K562 (cell line): ENCODE measurements around the gene RPL10A. TPM values are rescaled to one million over a fixed set of nuclear protein-coding genes. Genes with fewer than 3 reads are reported as not detected.

Source experiments
- ARID2 ChIP-seq: fragments of 450-650 bp; IDR thresholded peaks from 2 replicates; pipeline ENCODE4 v1.6.1; 2017; ENCODE audit warnings: antibody characterized with exemption, mild to moderate bottlenecking
- BRCA1 ChIP-seq, 2 experiments: fragments of 450-650 bp in 1 of 2; sonication (generic) in 1 of 2; formaldehyde crosslinking in 1 of 2; IDR thresholded peaks; 2 replicates each; pipeline versions ENCODE4 v1.5.0 to v1.6.1; 2017 to 2020; ENCODE audit warnings: mild to moderate bottlenecking in 1 of 2, missing genetic modification reagents in 1 of 2
- NCOA6 ChIP-seq: fragments of 450-650 bp; IDR thresholded peaks from 2 replicates; pipeline ENCODE4 v1.6.1; 2017; ENCODE audit warnings: mild to moderate bottlenecking
- NEUROD1 ChIP-seq: fragments of 150-350 bp; IDR thresholded peaks from 2 replicates; pipeline ENCODE4 v1.6.1; 2014; ENCODE audit warnings: borderline replicate concordance, low read length, low read depth; ENCODE audit not compliant: partially characterized antibody
- NR3C1 ChIP-seq: sonication (generic); formaldehyde crosslinking; IDR thresholded peaks from 2 replicates; pipeline ENCODE4 v1.8.1; 2022; ENCODE audit warnings: missing genetic modification reagents
- NR4A1 ChIP-seq, 2 experiments: fragments of 250-450 bp in 1 of 2; fragments of 450-650 bp in 1 of 2; sonication (Bioruptor Pico) in 1 of 2; IDR thresholded peaks; 2 replicates each; pipeline versions ENCODE4 v1.4.0 to v1.6.1; 2016 to 2020; ENCODE audit warnings: mild to moderate bottlenecking in 2 of 2, missing compliant biosample characterization in 1 of 2, missing genetic modification characterization in 1 of 2, moderate library complexity in 1 of 2
- XRCC5 ChIP-seq: fragments of 200-400 bp; formaldehyde crosslinking; IDR thresholded peaks from 2 replicates; pipeline ENCODE4 v1.6.1; 2017; ENCODE audit warnings: low read depth, mild to moderate bottlenecking, low read length
- ZNF316 ChIP-seq: fragments of 450-650 bp; IDR thresholded peaks from 2 replicates; pipeline ENCODE4 v1.6.1; 2016
- ZNF561 ChIP-seq: fragments of 450-650 bp; formaldehyde crosslinking; conservative IDR thresholded peaks from 2 replicates; pipeline ENCODE4 v1.4.0; 2020; ENCODE audit warnings: mild to moderate bottlenecking, moderate library complexity
- ZNF583 ChIP-seq: fragments of 250-450 bp; sonication (Bioruptor Pico); IDR thresholded peaks from 2 replicates; pipeline ENCODE4 v1.4.0; 2020
- polyA plus RNA-seq, 8 experiments: library from polyadenylated mRNA; depleted of rRNA in 4 of 8; stranded (reverse) in 5 of 8; unstranded in 3 of 8; fragments of >200 nt; fragmentation: Nextera tagmentation in 2 of 8; fragmentation: Illumina TruSeq in 1 of 8; extraction: Ambion mirVana in 2 of 8; extraction: Trizol in 1 of 8; gene quantifications; 2 replicates each; pipeline versions ENCODE4 v1.2.1 to v1.2.3, GENCODE V29; 2011 to 2014; ENCODE audit warnings: inconsistent platforms in 1 of 8, missing spikeins in 1 of 8
- total RNA-seq, 7 experiments: library from RNA; depleted of rRNA in 6 of 7; stranded (reverse); fragments of >200 nt in 6 of 7; fragmentation: Illumina TruSeq in 2 of 7; extraction: Trizol in 2 of 7; gene quantifications; 2 replicates each; pipeline versions ENCODE4 v1.2.1 to v1.2.3, GENCODE V29; 2011 to 2021; ENCODE audit warnings: low replicate concordance in 1 of 7
- TF ChIP-seq, protein P1 (sequence below): fragments of 450-650 bp; IDR thresholded peaks from 2 replicates; pipeline ENCODE4 v1.6.1; 2016
- TF ChIP-seq, protein P2 (sequence below): fragments of 250-450 bp; sonication (Bioruptor Pico); IDR thresholded peaks from 2 replicates; pipeline ENCODE4 v1.4.0; 2020; ENCODE audit warnings: mild to moderate bottlenecking, moderate library complexity, borderline replicate concordance
- TF ChIP-seq, protein P3 (sequence below): sonication (generic); formaldehyde crosslinking; IDR thresholded peaks from 2 replicates; pipeline ENCODE4 v1.8.0; 2022; ENCODE audit warnings: mild to moderate bottlenecking, missing genetic modification reagents
- TF ChIP-seq, protein P4 (sequence below): fragments of 450-650 bp; formaldehyde crosslinking; IDR thresholded peaks from 2 replicates; pipeline ENCODE4 v1.4.0; 2020; ENCODE audit warnings: mild to moderate bottlenecking, moderate library complexity

RPL10A gene
- total and polyA plus RNA-seq, 9 of the 15 experiments (the other 6 are each of a cell fraction or from before 2014, with no cell fraction given), result 1,589 to 3,237 (median 2,116) TPM

DNA sequence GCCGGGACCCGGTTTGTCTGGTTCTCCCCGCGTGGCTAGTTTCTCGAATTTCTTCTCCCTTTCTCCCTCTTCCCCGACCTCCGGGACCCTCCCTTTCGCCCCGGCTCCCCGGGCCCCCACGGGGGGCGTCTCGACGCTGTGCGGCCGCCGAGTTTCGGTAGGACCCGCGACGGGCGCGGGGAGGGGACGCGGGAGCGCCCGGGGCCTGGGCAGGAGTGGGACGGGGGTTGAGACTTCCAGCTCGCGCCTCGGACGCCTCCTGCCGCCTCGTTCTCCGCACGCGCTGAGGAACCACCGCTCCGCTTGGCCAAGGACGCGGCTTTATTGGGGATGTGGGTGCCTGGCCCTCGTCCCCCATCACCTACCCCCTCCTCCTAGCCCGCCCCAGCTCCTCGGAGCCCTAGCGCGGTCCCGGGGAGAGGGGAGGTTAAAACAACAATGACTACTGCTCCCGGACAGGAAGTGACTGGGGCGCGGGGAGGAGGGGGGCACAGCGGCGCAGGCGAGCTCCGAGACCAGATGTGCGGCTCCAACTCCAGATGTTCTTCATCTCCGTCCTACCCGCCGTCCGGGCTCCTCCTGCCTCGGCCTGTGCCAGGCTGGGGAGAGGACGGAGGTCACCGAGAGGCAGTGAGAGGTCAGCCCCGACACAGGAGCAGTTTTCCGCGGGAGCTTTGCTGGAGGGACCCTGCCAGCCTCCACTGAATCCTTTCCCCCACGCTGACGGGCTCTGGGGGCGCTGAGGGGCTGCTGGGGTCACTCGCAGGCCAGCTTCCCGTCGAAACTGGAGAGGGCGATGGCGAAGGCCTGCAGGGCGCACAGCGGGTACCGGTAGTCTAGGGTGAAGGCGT is 29.6 kb downstream of the RPL10A start (continued):
- TF ChIP-seq, protein P1, sequence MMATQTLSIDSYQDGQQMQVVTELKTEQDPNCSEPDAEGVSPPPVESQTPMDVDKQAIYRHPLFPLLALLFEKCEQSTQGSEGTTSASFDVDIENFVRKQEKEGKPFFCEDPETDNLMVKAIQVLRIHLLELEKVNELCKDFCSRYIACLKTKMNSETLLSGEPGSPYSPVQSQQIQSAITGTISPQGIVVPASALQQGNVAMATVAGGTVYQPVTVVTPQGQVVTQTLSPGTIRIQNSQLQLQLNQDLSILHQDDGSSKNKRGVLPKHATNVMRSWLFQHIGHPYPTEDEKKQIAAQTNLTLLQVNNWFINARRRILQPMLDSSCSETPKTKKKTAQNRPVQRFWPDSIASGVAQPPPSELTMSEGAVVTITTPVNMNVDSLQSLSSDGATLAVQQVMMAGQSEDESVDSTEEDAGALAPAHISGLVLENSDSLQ, result no peak
- TF ChIP-seq, protein P2, sequence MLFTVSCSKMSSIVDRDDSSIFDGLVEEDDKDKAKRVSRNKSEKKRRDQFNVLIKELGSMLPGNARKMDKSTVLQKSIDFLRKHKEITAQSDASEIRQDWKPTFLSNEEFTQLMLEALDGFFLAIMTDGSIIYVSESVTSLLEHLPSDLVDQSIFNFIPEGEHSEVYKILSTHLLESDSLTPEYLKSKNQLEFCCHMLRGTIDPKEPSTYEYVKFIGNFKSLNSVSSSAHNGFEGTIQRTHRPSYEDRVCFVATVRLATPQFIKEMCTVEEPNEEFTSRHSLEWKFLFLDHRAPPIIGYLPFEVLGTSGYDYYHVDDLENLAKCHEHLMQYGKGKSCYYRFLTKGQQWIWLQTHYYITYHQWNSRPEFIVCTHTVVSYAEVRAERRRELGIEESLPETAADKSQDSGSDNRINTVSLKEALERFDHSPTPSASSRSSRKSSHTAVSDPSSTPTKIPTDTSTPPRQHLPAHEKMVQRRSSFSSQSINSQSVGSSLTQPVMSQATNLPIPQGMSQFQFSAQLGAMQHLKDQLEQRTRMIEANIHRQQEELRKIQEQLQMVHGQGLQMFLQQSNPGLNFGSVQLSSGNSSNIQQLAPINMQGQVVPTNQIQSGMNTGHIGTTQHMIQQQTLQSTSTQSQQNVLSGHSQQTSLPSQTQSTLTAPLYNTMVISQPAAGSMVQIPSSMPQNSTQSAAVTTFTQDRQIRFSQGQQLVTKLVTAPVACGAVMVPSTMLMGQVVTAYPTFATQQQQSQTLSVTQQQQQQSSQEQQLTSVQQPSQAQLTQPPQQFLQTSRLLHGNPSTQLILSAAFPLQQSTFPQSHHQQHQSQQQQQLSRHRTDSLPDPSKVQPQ, result no peak
- TF ChIP-seq, protein P3, sequence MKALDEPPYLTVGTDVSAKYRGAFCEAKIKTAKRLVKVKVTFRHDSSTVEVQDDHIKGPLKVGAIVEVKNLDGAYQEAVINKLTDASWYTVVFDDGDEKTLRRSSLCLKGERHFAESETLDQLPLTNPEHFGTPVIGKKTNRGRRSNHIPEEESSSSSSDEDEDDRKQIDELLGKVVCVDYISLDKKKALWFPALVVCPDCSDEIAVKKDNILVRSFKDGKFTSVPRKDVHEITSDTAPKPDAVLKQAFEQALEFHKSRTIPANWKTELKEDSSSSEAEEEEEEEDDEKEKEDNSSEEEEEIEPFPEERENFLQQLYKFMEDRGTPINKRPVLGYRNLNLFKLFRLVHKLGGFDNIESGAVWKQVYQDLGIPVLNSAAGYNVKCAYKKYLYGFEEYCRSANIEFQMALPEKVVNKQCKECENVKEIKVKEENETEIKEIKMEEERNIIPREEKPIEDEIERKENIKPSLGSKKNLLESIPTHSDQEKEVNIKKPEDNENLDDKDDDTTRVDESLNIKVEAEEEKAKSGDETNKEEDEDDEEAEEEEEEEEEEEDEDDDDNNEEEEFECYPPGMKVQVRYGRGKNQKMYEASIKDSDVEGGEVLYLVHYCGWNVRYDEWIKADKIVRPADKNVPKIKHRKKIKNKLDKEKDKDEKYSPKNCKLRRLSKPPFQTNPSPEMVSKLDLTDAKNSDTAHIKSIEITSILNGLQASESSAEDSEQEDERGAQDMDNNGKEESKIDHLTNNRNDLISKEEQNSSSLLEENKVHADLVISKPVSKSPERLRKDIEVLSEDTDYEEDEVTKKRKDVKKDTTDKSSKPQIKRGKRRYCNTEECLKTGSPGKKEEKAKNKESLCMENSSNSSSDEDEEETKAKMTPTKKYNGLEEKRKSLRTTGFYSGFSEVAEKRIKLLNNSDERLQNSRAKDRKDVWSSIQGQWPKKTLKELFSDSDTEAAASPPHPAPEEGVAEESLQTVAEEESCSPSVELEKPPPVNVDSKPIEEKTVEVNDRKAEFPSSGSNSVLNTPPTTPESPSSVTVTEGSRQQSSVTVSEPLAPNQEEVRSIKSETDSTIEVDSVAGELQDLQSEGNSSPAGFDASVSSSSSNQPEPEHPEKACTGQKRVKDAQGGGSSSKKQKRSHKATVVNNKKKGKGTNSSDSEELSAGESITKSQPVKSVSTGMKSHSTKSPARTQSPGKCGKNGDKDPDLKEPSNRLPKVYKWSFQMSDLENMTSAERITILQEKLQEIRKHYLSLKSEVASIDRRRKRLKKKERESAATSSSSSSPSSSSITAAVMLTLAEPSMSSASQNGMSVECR (CRISPR knock-in tag), result peak; percentile 28; the same call in 1 of the 2 replicates
- TF ChIP-seq NR4A1 (CRISPR knock-in tag; IDR thresholded peaks at IDR 0.05) (no peak), NR4A1 (tag; IDR thresholded peaks at IDR 0.05) (no peak), ZNF583 (no peak), ZNF316 (no peak), NCOA6 (0 out of 2 replicates have a peak, but pooled peaks have one; percentile 44), ARID2 (no peak), BRCA1 (IDR thresholded peaks at IDR 0.05) (no peak), BRCA1 (CRISPR knock-in tag; IDR thresholded peaks at IDR 0.05) (no peak), NR3C1 (CRISPR knock-in tag) (peak; percentile 97), XRCC5 (no peak), NEUROD1 (peak; percentile 25), ZNF561 (CRISPR knock-in tag) (no peak)
- TF ChIP-seq, protein P4, sequence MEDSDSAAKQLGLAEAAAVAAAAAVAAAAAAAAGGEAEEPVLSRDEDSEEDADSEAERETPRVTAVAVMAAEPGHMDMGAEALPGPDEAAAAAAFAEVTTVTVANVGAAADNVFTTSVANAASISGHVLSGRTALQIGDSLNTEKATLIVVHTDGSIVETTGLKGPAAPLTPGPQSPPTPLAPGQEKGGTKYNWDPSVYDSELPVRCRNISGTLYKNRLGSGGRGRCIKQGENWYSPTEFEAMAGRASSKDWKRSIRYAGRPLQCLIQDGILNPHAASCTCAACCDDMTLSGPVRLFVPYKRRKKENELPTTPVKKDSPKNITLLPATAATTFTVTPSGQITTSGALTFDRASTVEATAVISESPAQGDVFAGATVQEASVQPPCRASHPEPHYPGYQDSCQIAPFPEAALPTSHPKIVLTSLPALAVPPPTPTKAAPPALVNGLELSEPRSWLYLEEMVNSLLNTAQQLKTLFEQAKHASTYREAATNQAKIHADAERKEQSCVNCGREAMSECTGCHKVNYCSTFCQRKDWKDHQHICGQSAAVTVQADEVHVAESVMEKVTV (CRISPR knock-in tag), result no peak
